Parathyroid adenoma (tissue), 2 donors: ENCODE measurements around the gene RTN4.

Experiments
- H2AFZ ChIP-seq: fragments of 300-600 bp; sonication (generic); one replicate; pipeline ENCODE4 v1.7.0; 2017; ENCODE audit warnings: antibody characterized with exemption, mild to moderate bottlenecking
- H3K27ac ChIP-seq: fragments of 300-600 bp; sonication (generic); one replicate; pipeline ENCODE4 v1.7.0; 2017
- H3K27me3 ChIP-seq: fragments of 300-600 bp; sonication (generic); one replicate; pipeline ENCODE4 v1.7.0; 2017; ENCODE audit warnings: low read length; ENCODE audit not compliant: control insufficient read depth, insufficient read depth
- H3K36me3 ChIP-seq: fragments of 300-600 bp; sonication (generic); one replicate; pipeline ENCODE4 v1.7.0; 2017; ENCODE audit warnings: low read length; ENCODE audit not compliant: control insufficient read depth, insufficient read depth
- H3K4me1 ChIP-seq: fragments of 300-600 bp; sonication (generic); one replicate; pipeline ENCODE4 v1.7.0; 2017; ENCODE audit warnings: control low read depth
- H3K4me2 ChIP-seq: fragments of 300-600 bp; sonication (generic); one replicate; pipeline ENCODE4 v1.7.0; 2017; ENCODE audit warnings: low read length
- H3K4me3 ChIP-seq: fragments of 300-600 bp; sonication (generic); one replicate; pipeline ENCODE4 v1.7.0; 2017; ENCODE audit warnings: low read depth, low read length
- H3K79me2 ChIP-seq: fragments of 300-600 bp; sonication (generic); one replicate; pipeline ENCODE4 v1.7.0; 2017; ENCODE audit warnings: control low read depth
- H3K9ac ChIP-seq: fragments of 300-600 bp; sonication (generic); one replicate; pipeline ENCODE4 v1.7.0; 2017; ENCODE audit warnings: mild to moderate bottlenecking
- H3K9me3 ChIP-seq: fragments of 300-600 bp; sonication (generic); one replicate; pipeline ENCODE4 v1.7.0; 2017; ENCODE audit warnings: low read length; ENCODE audit not compliant: control insufficient read depth
- CTCF ChIP-seq: fragments of 300-600 bp; sonication (generic); IDR thresholded peaks from one replicate; pipeline ENCODE4 v1.7.0; 2017; ENCODE audit warnings: antibody characterized with exemption, mild to moderate bottlenecking
- donor health status: primary hyperparathyroidism.

RTN4 gene

GRCh38 chr2:54964271-54964670 lies 86.0 kb downstream of the RTN4 start:
- no peak overlapping the region for H3K4me3 ChIP-seq
- H3K36me3 ChIP-seq: no peaks in the 10 kb centered on the region
- H3K79me2 ChIP-seq: no peaks in the 10 kb centered on the region
- no peaks in the 10 kb centered on the region for H3K27me3 ChIP-seq
- H3K4me1 ChIP-seq: no peaks in the 10 kb centered on the region
- H3K9me3 ChIP-seq: no peaks in the 10 kb centered on the region
- no peak overlapping the region for H3K9ac ChIP-seq
- no peak overlapping the region for H3K4me2 ChIP-seq
- no peak overlapping the region for H3K27ac ChIP-seq
- no peak overlapping the region for H2AFZ ChIP-seq
- TF ChIP-seq CTCF: no peak

GRCh38 chr2:54963476-54963875 lies 86.8 kb downstream of the RTN4 start:
- Histone ChIP-seq H2AFZ (no peak overlapping the region), H3K27me3 (no peaks in the 10 kb centered on the region), H3K79me2 (no peaks in the 10 kb centered on the region), H3K9ac (no peak overlapping the region), H3K9me3 (no peaks in the 10 kb centered on the region), H3K4me1 (no peaks in the 10 kb centered on the region), H3K27ac (no peak overlapping the region), H3K4me2 (no peak overlapping the region), H3K4me3 (no peak overlapping the region), H3K36me3 (no peaks in the 10 kb centered on the region)
- no peak for TF ChIP-seq CTCF

GRCh38 chr2:54962935-54963440 lies 87.3 kb downstream of the RTN4 start:
- no peaks in the 10 kb centered on the region for H3K36me3 ChIP-seq
- H3K9me3 ChIP-seq: no peaks in the 10 kb centered on the region
- H3K4me2 ChIP-seq: no peak overlapping the region
- no peak overlapping the region for H3K27ac ChIP-seq
- H3K9ac ChIP-seq: no peak overlapping the region
- TF ChIP-seq CTCF: no peak
- no peak overlapping the region for H3K4me3 ChIP-seq
- H3K4me1 ChIP-seq: no peaks in the 10 kb centered on the region
- no peaks in the 10 kb centered on the region for H3K79me2 ChIP-seq
- H2AFZ ChIP-seq: no peak overlapping the region
- no peaks in the 10 kb centered on the region for H3K27me3 ChIP-seq

- no peak overlapping the region for H3K4me2 ChIP-seq
- no peaks in the 10 kb centered on the region for H3K9me3 ChIP-seq
- no peak overlapping the region for H2AFZ ChIP-seq
- H3K36me3 ChIP-seq: no peaks in the 10 kb centered on the region
- H3K27me3 ChIP-seq: no peaks in the 10 kb centered on the region
- H3K4me1 ChIP-seq: no peaks in the 10 kb centered on the region
- TF ChIP-seq CTCF: no peak
- no peak overlapping the region for H3K9ac ChIP-seq
- H3K4me3 ChIP-seq: no peak overlapping the region
- no peak overlapping the region for H3K27ac ChIP-seq
- no peaks in the 10 kb centered on the region for H3K79me2 ChIP-seq
These were observed 87.7 kb downstream of the RTN4 start for GRCh38 chr2:54962511-54962910.

GRCh38 chr2:54960164-54960563 lies 90.1 kb downstream of the RTN4 start:
- Histone ChIP-seq H3K27me3 (no peaks in the 10 kb centered on the region), H3K27ac (no peak overlapping the region), H3K36me3 (no peaks in the 10 kb centered on the region), H3K79me2 (no peaks in the 10 kb centered on the region), H3K4me2 (no peak overlapping the region), H3K9me3 (no peaks in the 10 kb centered on the region), H3K4me1 (no peaks in the 10 kb centered on the region), H2AFZ (no peak overlapping the region), H3K4me3 (no peak overlapping the region), H3K9ac (no peak overlapping the region)
- no peak for TF ChIP-seq CTCF
